Subcutaneous abdominal adipose tissue (tissue), 5 donors: ENCODE data around the gene CLBA1.
A peak's percentile ranks its signal among the peaks of the same experiment; 100 is the strongest.

Experiments used
- H3K27ac ChIP-seq: one replicate; pipeline ENCODE4 v1.7.0; 2013; ENCODE audit warnings: low read depth, mild to moderate bottlenecking, inconsistent platforms, low read length, moderate library complexity
- H3K27me3 ChIP-seq, 5 donors: one replicate each; pipeline ENCODE4 v1.7.0; 2013; ENCODE audit warnings: low read length in 5 of 5, inconsistent platforms in 1 of 5; ENCODE audit not compliant: control insufficient read depth in 5 of 5, insufficient read depth in 4 of 5
- H3K36me3 ChIP-seq, 5 donors: one replicate each; pipeline ENCODE4 v1.7.0; 2013; ENCODE audit warnings: low read length in 5 of 5; ENCODE audit not compliant: control insufficient read depth in 5 of 5, insufficient read depth in 5 of 5
- H3K4me1 ChIP-seq, 5 donors: one replicate each; pipeline ENCODE4 v1.7.0; 2013; ENCODE audit warnings: low read length in 5 of 5, mild to moderate bottlenecking in 3 of 5, moderate library complexity in 1 of 5; ENCODE audit not compliant: control insufficient read depth in 5 of 5, insufficient read depth in 5 of 5
- H3K4me3 ChIP-seq, 5 donors: one replicate each; pipeline ENCODE4 v1.7.0; 2013; ENCODE audit warnings: low read length in 5 of 5, low read depth in 1 of 5
- H3K9ac ChIP-seq, 5 donors: one replicate each; pipeline ENCODE4 v1.7.0; 2013; ENCODE audit warnings: low read length in 5 of 5, mild to moderate bottlenecking in 4 of 5, moderate library complexity in 3 of 5
- H3K9me3 ChIP-seq, 5 donors: one replicate each; pipeline ENCODE4 v1.7.0; 2013; ENCODE audit warnings: low read length in 5 of 5; ENCODE audit not compliant: control insufficient read depth in 5 of 5
- donor health status: healthy.
- donor health status: healthy.
- donor health status: healthy.
- donor health status: healthy.
- donor health status: healthy.

The CLBA1 gene

GRCh38 chr14:104968541-104969401, 16.8 kb upstream of the CLBA1 start:
- Histone ChIP-seq H3K27me3 (peaks cover 42 to 63% (median 45%) of the 10 kb centered on the region in 5 donors), H3K36me3 (no peaks in the 10 kb centered on the region), H3K9ac (peak overlapping the region in 1 of 5 donors; percentile 35), H3K4me3 (peak overlapping the region; percentile 28 to 61 (median 57)), H3K27ac (no peak overlapping the region), H3K9me3 (no peaks in the 10 kb centered on the region), H3K4me1 (peaks cover 0 to 51% (median 43%) of the 10 kb centered on the region in 5 donors)

DNA sequence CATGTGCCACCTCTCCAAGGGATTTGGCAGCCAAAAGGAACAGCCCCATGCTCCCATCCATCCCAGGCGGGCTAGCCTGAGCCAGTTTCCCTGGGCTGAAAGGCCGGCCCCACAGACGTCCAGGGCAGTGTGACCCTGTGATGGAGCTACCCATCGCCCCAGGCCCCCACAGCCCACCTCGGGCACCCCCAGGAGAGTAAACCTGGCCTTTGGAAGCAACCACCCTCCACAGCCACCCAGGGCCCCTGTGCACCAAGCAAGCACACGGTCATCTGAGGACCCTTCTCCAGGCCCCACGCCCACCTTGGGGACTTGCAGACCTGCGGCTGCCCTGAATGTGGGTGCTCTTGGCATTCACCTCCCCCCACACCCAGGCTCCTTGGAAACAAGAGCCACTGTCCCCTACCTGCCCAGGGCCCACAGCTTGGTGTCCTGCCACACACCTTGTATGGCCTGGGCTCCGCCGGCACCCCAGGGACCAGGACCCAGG, 15.8 kb upstream of the CLBA1 start:
- Histone ChIP-seq H3K27ac (no peak overlapping the region), H3K4me3 (peak overlapping the region; percentile 50 to 61 (median 57)), H3K9ac (peak overlapping the region in 1 of 5 donors; percentile 25), H3K36me3 (no peaks in the 10 kb centered on the region), H3K9me3 (no peaks in the 10 kb centered on the region), H3K27me3 (peaks cover 42 to 65% (median 52%) of the 10 kb centered on the region in 5 donors), H3K4me1 (peaks cover 0 to 59% (median 49%) of the 10 kb centered on the region in 5 donors)

GRCh38 chr14:104970231-104971068, 15.1 kb upstream of the CLBA1 start:
- Histone ChIP-seq H3K9ac (peak overlapping the region in 1 of 5 donors; percentile 25), H3K4me1 (peaks cover 0 to 63% (median 51%) of the 10 kb centered on the region in 5 donors), H3K4me3 (peak overlapping the region in 4 of 5 donors; percentile 50 to 61 (median 57)), H3K27me3 (peaks cover 42 to 68% (median 51%) of the 10 kb centered on the region in 5 donors), H3K27ac (peak overlapping the region; percentile 75), H3K9me3 (no peaks in the 10 kb centered on the region), H3K36me3 (no peaks in the 10 kb centered on the region)

- no peak overlapping the region for H3K4me3 ChIP-seq
- peaks cover 6 to 72% (median 61%) of the 10 kb centered on the region in 5 donors for H3K4me1 ChIP-seq
- no peaks in the 10 kb centered on the region for H3K9me3 ChIP-seq
- peaks cover 40 to 61% (median 53%) of the 10 kb centered on the region in 5 donors for H3K27me3 ChIP-seq
- peak overlapping the region; percentile 75 for H3K27ac ChIP-seq
- no peaks in the 10 kb centered on the region for H3K36me3 ChIP-seq
- no peak overlapping the region for H3K9ac ChIP-seq
Observed at GRCh38 chr14:104971447-104972240, 13.9 kb upstream of the CLBA1 start.

- Histone ChIP-seq H3K27ac (peak overlapping the region; percentile 75), H3K9ac (peak overlapping the region in 1 of 5 donors; percentile 2), H3K27me3 (peaks cover 31 to 56% (median 50%) of the 10 kb centered on the region in 5 donors), H3K4me1 (peaks cover 7 to 73% (median 64%) of the 10 kb centered on the region in 5 donors), H3K4me3 (no peak overlapping the region), H3K9me3 (no peaks in the 10 kb centered on the region), H3K36me3 (no peaks in the 10 kb centered on the region)
Observed at GRCh38 chr14:104972301-104973134, 13.1 kb upstream of the CLBA1 start.

DNA sequence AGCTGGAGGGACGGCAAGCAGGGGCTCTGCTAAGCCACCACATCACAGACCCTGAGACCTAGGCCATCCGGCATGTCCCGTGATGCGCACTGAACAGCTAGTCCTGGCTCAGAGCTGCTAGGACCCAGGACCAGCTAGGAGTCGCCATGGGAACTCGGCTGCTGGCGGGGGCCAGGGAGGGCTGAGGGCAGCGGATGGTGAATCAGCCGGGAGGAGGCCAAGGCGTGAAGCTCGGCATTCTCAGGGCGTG, 12.5 kb upstream of the CLBA1 start:
- peak overlapping the region in 1 of 5 donors; percentile 2 for H3K9ac ChIP-seq

GRCh38 chr14:104973385-104974145, 12.0 kb upstream of the CLBA1 start:
- no peak overlapping the region for H3K9ac ChIP-seq
- H3K4me3 ChIP-seq: no peak overlapping the region
- H3K36me3 ChIP-seq: no peaks in the 10 kb centered on the region
- peaks cover 25 to 52% (median 42%) of the 10 kb centered on the region in 5 donors for H3K27me3 ChIP-seq
- peaks cover 9 to 67% (median 59%) of the 10 kb centered on the region in 5 donors for H3K4me1 ChIP-seq
- H3K9me3 ChIP-seq: no peaks in the 10 kb centered on the region
- H3K27ac ChIP-seq: no peak overlapping the region

More for the DNA sequence above, 12.5 kb upstream of the CLBA1 start:
- Histone ChIP-seq H3K9me3 (no peaks in the 10 kb centered on the region), H3K4me3 (no peak overlapping the region), H3K36me3 (no peaks in the 10 kb centered on the region), H3K27ac (peak overlapping the region; percentile 75), H3K4me1 (peaks cover 9 to 72% (median 62%) of the 10 kb centered on the region in 5 donors), H3K27me3 (peaks cover 28 to 53% (median 45%) of the 10 kb centered on the region in 5 donors)

GRCh38 chr14:104974146-104974541, 11.4 kb upstream of the CLBA1 start:
- H3K27ac ChIP-seq: no peak overlapping the region
- no peak overlapping the region for H3K4me3 ChIP-seq
- H3K36me3 ChIP-seq: no peaks in the 10 kb centered on the region
- H3K4me1 ChIP-seq: peaks cover 9 to 66% (median 60%) of the 10 kb centered on the region in 5 donors
- no peak overlapping the region for H3K9ac ChIP-seq
- peaks cover 21 to 46% (median 38%) of the 10 kb centered on the region in 5 donors for H3K27me3 ChIP-seq
- H3K9me3 ChIP-seq: no peaks in the 10 kb centered on the region
